ENCODE data around the gene KRTAP5-1.

KRTAP5-1 gene

GRCh38 chr11:1572197-1573076, 12.6 kb downstream of the KRTAP5-1 start, which contains the start of gene DUSP8:
Gene DUSP8 (minus strand): TSS chr11:1572271. CDS start chr11:1565826, 6,445 bp downstream.
- peak; percentile 86 to 93 for DNase-seq (ENCODE audit: low read depth in 1 of 2, low spot score in 1 of 2)

GRCh38 chr11:1571760-1572196, 13.3 kb downstream of the KRTAP5-1 start:
- DNase-seq (ENCODE audit: low read depth in 1 of 2, low spot score in 1 of 2) = no peak

GRCh38 chr11:1570896-1571759, 14.0 kb downstream of the KRTAP5-1 start:
- DNase-seq (ENCODE audit: low read depth in 1 of 2, low spot score in 1 of 2) = no peak

GRCh38 chr11:1570531-1570895, 14.6 kb downstream of the KRTAP5-1 start:
- no peak for DNase-seq (ENCODE audit: low read depth in 1 of 2, low spot score in 1 of 2)

GRCh38 chr11:1570001-1570453, 15.1 kb downstream of the KRTAP5-1 start:
- DNase-seq (ENCODE audit: low read depth in 1 of 2, low spot score in 1 of 2) = no peak

GRCh38 chr11:1569251-1569780, 15.8 kb downstream of the KRTAP5-1 start:
- DNase-seq (ENCODE audit: low read depth in 1 of 2, low spot score in 1 of 2) = no peak

- DNase-seq (ENCODE audit: low read depth in 1 of 2, low spot score in 1 of 2) = no peak
Measured at GRCh38 chr11:1568441-1568911, 16.6 kb downstream of the KRTAP5-1 start.

- DNase-seq (ENCODE audit: low read depth in 1 of 2, low spot score in 1 of 2) = no peak
Measured at GRCh38 chr11:1567721-1568100, 17.4 kb downstream of the KRTAP5-1 start.

GRCh38 chr11:1567052-1567720, 17.9 kb downstream of the KRTAP5-1 start:
- DNase-seq (ENCODE audit: low read depth in 1 of 2, low spot score in 1 of 2) = no peak

GRCh38 chr11:1566381-1567051, 18.6 kb downstream of the KRTAP5-1 start:
- no peak for DNase-seq (ENCODE audit: low read depth in 1 of 2, low spot score in 1 of 2)

GRCh38 chr11:1565904-1566247, 19.2 kb downstream of the KRTAP5-1 start:
- no peak for DNase-seq (ENCODE audit: low read depth in 1 of 2, low spot score in 1 of 2)

- DNase-seq (ENCODE audit: low read depth in 1 of 2, low spot score in 1 of 2) = no peak
Measured at GRCh38 chr11:1565173-1565903, 19.7 kb downstream of the KRTAP5-1 start.

GRCh38 chr11:1564535-1565172, 20.4 kb downstream of the KRTAP5-1 start:
- no peak for DNase-seq (ENCODE audit: low read depth in 1 of 2, low spot score in 1 of 2)

- DNase-seq (ENCODE audit: low read depth in 1 of 2, low spot score in 1 of 2) = no peak
Measured at GRCh38 chr11:1563697-1564534, 21.2 kb downstream of the KRTAP5-1 start.

- DNase-seq (ENCODE audit: low read depth in 1 of 2, low spot score in 1 of 2) = no peak
Measured at GRCh38 chr11:1563149-1563638, 21.9 kb downstream of the KRTAP5-1 start.

GRCh38 chr11:1562469-1563148, 22.5 kb downstream of the KRTAP5-1 start:
- DNase-seq (ENCODE audit: low read depth in 1 of 2, low spot score in 1 of 2) = no peak

GRCh38 chr11:1561955-1562354, 23.1 kb downstream of the KRTAP5-1 start:
- no peak for DNase-seq (ENCODE audit: low read depth in 1 of 2, low spot score in 1 of 2)

- no peak for DNase-seq (ENCODE audit: low read depth in 1 of 2, low spot score in 1 of 2)
Measured at GRCh38 chr11:1561266-1561665, 23.8 kb downstream of the KRTAP5-1 start.

Measured in activated T-helper 1 cell treated with anti-CD3 and anti-CD28 coated beads, Interleukin-2, amount 50 U/mL, for 16 hours (primary cell).